OCI-LY7 (cell line): ENCODE measurements around the gene EGFR.

Source experiments
- EZH2phosphoT487 ChIP-seq: fragments of 200-600 bp; sonication (generic); IDR thresholded peaks from 2 replicates; pipeline ENCODE4 v1.6.1; 2018; ENCODE audit warnings: low read depth, borderline replicate concordance, mild to moderate bottlenecking, mixed run types, antibody characterized with exemption, low read length, moderate library complexity, mixed read lengths
- TF ChIP-seq, protein P1 (sequence below): fragments of 200-600 bp; sonication (generic); conservative IDR thresholded peaks from 2 replicates; pipeline ENCODE4 v1.5.1; 2014; ENCODE audit warnings: mild to moderate bottlenecking, antibody characterized with exemption, low read length, moderate library complexity, mixed read lengths

DNA sequence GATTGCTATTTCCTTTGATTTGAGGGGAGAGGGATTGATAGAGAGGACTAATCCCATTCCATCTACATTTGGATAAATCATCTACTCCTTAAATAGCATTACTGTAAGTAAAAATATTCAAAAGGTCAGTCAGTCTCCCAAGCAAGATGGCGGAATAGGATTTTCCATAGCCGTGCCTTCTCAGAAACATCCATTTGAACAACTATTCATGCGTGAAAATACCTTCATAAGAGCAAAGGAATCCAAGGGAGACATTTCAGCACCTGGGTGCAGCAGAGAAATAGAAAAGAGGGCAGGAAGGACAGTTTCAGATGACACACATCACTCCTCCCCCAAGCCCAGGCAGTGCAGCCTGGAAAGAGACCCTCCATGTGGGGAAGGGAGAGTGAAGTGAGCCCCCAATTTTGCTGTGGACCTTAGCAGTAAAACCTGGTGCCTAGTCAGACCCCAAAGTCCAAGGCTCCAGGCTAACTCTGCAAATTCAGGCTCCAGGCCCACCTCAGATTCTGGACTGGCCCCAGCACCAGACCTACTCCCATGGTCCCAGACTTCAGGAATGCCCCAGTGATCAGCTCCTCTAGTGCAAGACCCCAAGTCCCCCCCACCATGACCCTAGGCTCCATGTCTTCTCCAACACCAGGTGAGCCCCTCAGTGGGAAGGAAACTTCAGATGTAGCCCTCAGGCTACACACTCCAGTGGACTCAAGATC, 242.0 kb downstream of the EGFR start:
- TF ChIP-seq, protein P1, sequence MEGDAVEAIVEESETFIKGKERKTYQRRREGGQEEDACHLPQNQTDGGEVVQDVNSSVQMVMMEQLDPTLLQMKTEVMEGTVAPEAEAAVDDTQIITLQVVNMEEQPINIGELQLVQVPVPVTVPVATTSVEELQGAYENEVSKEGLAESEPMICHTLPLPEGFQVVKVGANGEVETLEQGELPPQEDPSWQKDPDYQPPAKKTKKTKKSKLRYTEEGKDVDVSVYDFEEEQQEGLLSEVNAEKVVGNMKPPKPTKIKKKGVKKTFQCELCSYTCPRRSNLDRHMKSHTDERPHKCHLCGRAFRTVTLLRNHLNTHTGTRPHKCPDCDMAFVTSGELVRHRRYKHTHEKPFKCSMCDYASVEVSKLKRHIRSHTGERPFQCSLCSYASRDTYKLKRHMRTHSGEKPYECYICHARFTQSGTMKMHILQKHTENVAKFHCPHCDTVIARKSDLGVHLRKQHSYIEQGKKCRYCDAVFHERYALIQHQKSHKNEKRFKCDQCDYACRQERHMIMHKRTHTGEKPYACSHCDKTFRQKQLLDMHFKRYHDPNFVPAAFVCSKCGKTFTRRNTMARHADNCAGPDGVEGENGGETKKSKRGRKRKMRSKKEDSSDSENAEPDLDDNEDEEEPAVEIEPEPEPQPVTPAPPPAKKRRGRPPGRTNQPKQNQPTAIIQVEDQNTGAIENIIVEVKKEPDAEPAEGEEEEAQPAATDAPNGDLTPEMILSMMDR = no peak
- TF ChIP-seq EZH2phosphoT487 = no peak
